Endodermal cell (in vitro differentiated cells): ENCODE data around the gene GAL3ST3. TPM values are rescaled to one million over a fixed set of nuclear protein-coding genes. Genes with fewer than 3 reads are reported as not detected.
A peak's percentile ranks its signal among the peaks of the same experiment; 100 is the strongest.

Source experiments
- DNase-seq: peaks from one replicate; pipeline ENCODE4 v3.0.0-alpha.2; 2017
- H3K27ac ChIP-seq: 2 replicates; pipeline ENCODE4 v1.5.1; 2013; ENCODE audit warnings: mild to moderate bottlenecking, low read depth, low read length, moderate library complexity
- H3K27me3 ChIP-seq: 2 replicates; pipeline ENCODE4 v1.6.1; 2013; ENCODE audit warnings: mild to moderate bottlenecking, low read length, moderate library complexity; ENCODE audit not compliant: insufficient read depth, control insufficient read depth, poor library complexity, severe bottlenecking
- H3K36me3 ChIP-seq: 2 replicates; pipeline ENCODE4 v1.7.0; 2013; ENCODE audit warnings: mild to moderate bottlenecking, low read length, moderate library complexity; ENCODE audit not compliant: control insufficient read depth, insufficient read depth
- H3K4me1 ChIP-seq: one replicate; pipeline ENCODE4 v1.7.0; 2013; ENCODE audit warnings: low read length; ENCODE audit not compliant: control insufficient read depth, insufficient read depth
- H3K4me3 ChIP-seq: 2 replicates; pipeline ENCODE4 v1.5.1; 2013; ENCODE audit warnings: mild to moderate bottlenecking, low read length, moderate library complexity
- H3K9ac ChIP-seq: 2 replicates; pipeline ENCODE4 v1.6.1; 2013; ENCODE audit warnings: mild to moderate bottlenecking, low read length, moderate library complexity; ENCODE audit not compliant: poor library complexity, severe bottlenecking; ENCODE audit errors: extremely low read depth
- H3K9me3 ChIP-seq: 2 replicates; pipeline ENCODE4 v1.6.1; 2013; ENCODE audit warnings: mild to moderate bottlenecking, low read length, moderate library complexity; ENCODE audit not compliant: control insufficient read depth
- H3K27ac Mint-ChIP-seq: 2 replicates; pipeline ENCODE4 v1.8.0; 2020; ENCODE audit warnings: mixed read lengths
- H3K27me3 Mint-ChIP-seq: 2 replicates; pipeline ENCODE4 v1.8.0; 2021; ENCODE audit warnings: mild to moderate bottlenecking, mixed read lengths; ENCODE audit not compliant: insufficient read depth
- H3K36me3 Mint-ChIP-seq: 2 replicates; pipeline ENCODE4 v1.8.0; 2020; ENCODE audit warnings: low read depth, mixed read lengths
- H3K4me1 Mint-ChIP-seq: 2 replicates; pipeline ENCODE4 v1.8.0; 2020; ENCODE audit warnings: mixed read lengths
- H3K4me3 Mint-ChIP-seq: 2 replicates; pipeline ENCODE4 v1.8.0; 2020; ENCODE audit warnings: mild to moderate bottlenecking, moderate library complexity, mixed read lengths
- H3K9me3 Mint-ChIP-seq: 2 replicates; pipeline ENCODE4 v1.8.0; 2020; ENCODE audit warnings: mild to moderate bottlenecking, mixed read lengths
- CTCF ChIP-seq: fragments of 200-600 bp; sonication (generic); conservative IDR thresholded peaks from 2 replicates; pipeline ENCODE4 v1.5.0; 2021; ENCODE audit warnings: antibody characterized with exemption, mild to moderate bottlenecking
- WGBS, 2 experiments: methylation state at CpG; one replicate each; pipeline versions ENCODE4 v1.1.5 to v1.1.7; 2013; ENCODE audit warnings: missing lambda C conversion rate in 2 of 2, mixed read lengths in 1 of 2; ENCODE audit not compliant: insufficient coverage in 1 of 2, insufficient read length in 1 of 2; 5-methylcytosine and 5-hydroxymethylcytosine counted together
- total RNA-seq, 2 donors: library from RNA; stranded (reverse); fragmentation: NEBNext Ultra II Directional in 1 of 2; extraction: Animal tissue kit (Norgen Biotek cat#: 25700) in 1 of 2; gene quantifications; 2 replicates in 1 of 2; 3 replicates in 1 of 2; pipeline ENCODE4 v1.2.1, GENCODE V29; 2021

Gene GAL3ST3
- total RNA-seq, 2 donors from 2014 or later: 7.4 to 11.2 TPM

- no peak overlapping the region for H3K9ac ChIP-seq
- Mint-ChIP-seq H3K27ac (peak overlapping the region; percentile 95), H3K27me3 (peaks cover 2% of the 10 kb centered on the region), H3K4me1 (peaks cover 48% of the 10 kb centered on the region), H3K9me3 (no peaks in the 10 kb centered on the region), H3K36me3 (peaks cover 19% of the 10 kb centered on the region), H3K4me3 (peak overlapping the region; percentile 12)
- no peaks in the 10 kb centered on the region for H3K27me3 ChIP-seq
- no peaks in the 10 kb centered on the region for H3K9me3 ChIP-seq
- H3K36me3 ChIP-seq: peaks cover 22% of the 10 kb centered on the region
- H3K4me1 ChIP-seq: peaks cover 27% of the 10 kb centered on the region
- no peak for TF ChIP-seq CTCF
- 86 to 87% methylated on average over 10 to 13 of the region's 13 CpGs for WGBS, 2 experiments
- peak; percentile 64 for DNase-seq
- H3K4me3 ChIP-seq: no peak overlapping the region
- H3K27ac ChIP-seq: no peak overlapping the region
Measured at GRCh38 chr11:66006134-66006890, 42.6 kb downstream of the GAL3ST3 start.

- peaks cover 35% of the 10 kb centered on the region for H3K36me3 ChIP-seq
- H3K9me3 Mint-ChIP-seq: no peaks in the 10 kb centered on the region
- WGBS, 2 experiments: 86% methylated on average over 4 of the region's 4 CpGs; no CpG with 5 or more reads in 1 of the 2 experiments
- no peak overlapping the region for H3K4me3 ChIP-seq
- H3K36me3 Mint-ChIP-seq: peaks cover 32% of the 10 kb centered on the region
- H3K27me3 Mint-ChIP-seq: no peaks in the 10 kb centered on the region
- no peaks in the 10 kb centered on the region for H3K27me3 ChIP-seq
- H3K4me1 ChIP-seq: peaks cover 33% of the 10 kb centered on the region
- H3K27ac Mint-ChIP-seq: no peak overlapping the region
- H3K9me3 ChIP-seq: no peaks in the 10 kb centered on the region
- H3K4me1 Mint-ChIP-seq: peaks cover 48% of the 10 kb centered on the region
- no peak for DNase-seq
- no peak for TF ChIP-seq CTCF
- H3K4me3 Mint-ChIP-seq: peak overlapping the region; percentile 94
- H3K27ac ChIP-seq: no peak overlapping the region
- H3K9ac ChIP-seq: no peak overlapping the region
Measured at GRCh38 chr11:66004186-66004585, 44.8 kb downstream of the GAL3ST3 start.

- Mint-ChIP-seq H3K36me3 (peaks cover 41% of the 10 kb centered on the region), H3K27ac (peak overlapping the region; percentile 79), H3K9me3 (no peaks in the 10 kb centered on the region), H3K4me3 (peak overlapping the region; percentile 94), H3K27me3 (no peaks in the 10 kb centered on the region), H3K4me1 (peaks cover 39% of the 10 kb centered on the region)
- H3K9ac ChIP-seq: peak overlapping the region; percentile 65
- 85 to 97% methylated on average over 6 of the region's 6 CpGs for WGBS, 2 experiments
- peaks cover 26% of the 10 kb centered on the region for H3K4me1 ChIP-seq
- peak overlapping the region; percentile 94 for H3K4me3 ChIP-seq
- no peak for DNase-seq
- TF ChIP-seq CTCF: no peak
- H3K36me3 ChIP-seq: peaks cover 44% of the 10 kb centered on the region
- H3K9me3 ChIP-seq: no peaks in the 10 kb centered on the region
- H3K27ac ChIP-seq: no peak overlapping the region
- H3K27me3 ChIP-seq: no peaks in the 10 kb centered on the region
Measured at GRCh38 chr11:66003291-66003690, 45.7 kb downstream of the GAL3ST3 start.
